ENCODE measurements around the gene MTHFSD. TPM values are rescaled to one million over a fixed set of nuclear protein-coding genes. Genes with fewer than 3 reads are reported as not detected.

The MTHFSD gene
- total RNA-seq, 1 donor from 2014 or later: 14.1 TPM

- H3K4me1 Mint-ChIP-seq (ENCODE audit: unreplicated experiment): peaks cover 2% of the 10 kb centered on the region
- TF ChIP-seq CTCF (IDR thresholded peaks at IDR 0.05): no peak
- H3K27me3 Mint-ChIP-seq (ENCODE audit: unreplicated experiment): peaks cover 66% of the 10 kb centered on the region
- no peak for DNase-seq (ENCODE audit: extremely low spot score, unreplicated experiment)
- H3K36me3 Mint-ChIP-seq (ENCODE audit: unreplicated experiment): peaks cover 2% of the 10 kb centered on the region
- H3K9me3 Mint-ChIP-seq (ENCODE audit: unreplicated experiment): no peaks in the 10 kb centered on the region
- no peak overlapping the region for H3K27ac Mint-ChIP-seq (ENCODE audit: unreplicated experiment)
- H3K4me3 Mint-ChIP-seq (ENCODE audit: unreplicated experiment): no peak overlapping the region
These were observed 31.8 kb downstream of the MTHFSD start for GRCh38 chr16:86523166-86523740.

GRCh38 chr16:86522634-86523033, 32.4 kb downstream of the MTHFSD start:
- H3K9me3 Mint-ChIP-seq (ENCODE audit: unreplicated experiment): no peaks in the 10 kb centered on the region
- H3K36me3 Mint-ChIP-seq (ENCODE audit: unreplicated experiment): peaks cover 1% of the 10 kb centered on the region
- H3K27me3 Mint-ChIP-seq (ENCODE audit: unreplicated experiment): peaks cover 68% of the 10 kb centered on the region
- DNase-seq (ENCODE audit: extremely low spot score, unreplicated experiment): no peak
- no peak for TF ChIP-seq CTCF (IDR thresholded peaks at IDR 0.05)
- H3K4me1 Mint-ChIP-seq (ENCODE audit: unreplicated experiment): peaks cover 2% of the 10 kb centered on the region
- H3K27ac Mint-ChIP-seq (ENCODE audit: unreplicated experiment): no peak overlapping the region
- no peak overlapping the region for H3K4me3 Mint-ChIP-seq (ENCODE audit: unreplicated experiment)

- Mint-ChIP-seq H3K4me1 (ENCODE audit: unreplicated experiment) (peaks cover 2% of the 10 kb centered on the region), H3K9me3 (ENCODE audit: unreplicated experiment) (no peaks in the 10 kb centered on the region), H3K27ac (ENCODE audit: unreplicated experiment) (no peak overlapping the region), H3K36me3 (ENCODE audit: unreplicated experiment) (no peaks in the 10 kb centered on the region), H3K27me3 (ENCODE audit: unreplicated experiment) (peaks cover 72% of the 10 kb centered on the region), H3K4me3 (ENCODE audit: unreplicated experiment) (no peak overlapping the region)
- no peak for TF ChIP-seq CTCF (IDR thresholded peaks at IDR 0.05)
- no peak for DNase-seq (ENCODE audit: extremely low spot score, unreplicated experiment)
These were observed 33.5 kb downstream of the MTHFSD start for GRCh38 chr16:86521236-86522197.

- H3K27me3 Mint-ChIP-seq (ENCODE audit: unreplicated experiment): peaks cover 75% of the 10 kb centered on the region
- peaks cover 4% of the 10 kb centered on the region for H3K4me1 Mint-ChIP-seq (ENCODE audit: unreplicated experiment)
- no peak overlapping the region for H3K27ac Mint-ChIP-seq (ENCODE audit: unreplicated experiment)
- no peaks in the 10 kb centered on the region for H3K9me3 Mint-ChIP-seq (ENCODE audit: unreplicated experiment)
- H3K4me3 Mint-ChIP-seq (ENCODE audit: unreplicated experiment): peak overlapping the region; percentile 48
- no peak for DNase-seq (ENCODE audit: extremely low spot score, unreplicated experiment)
- TF ChIP-seq CTCF (IDR thresholded peaks at IDR 0.05): no peak
- H3K36me3 Mint-ChIP-seq (ENCODE audit: unreplicated experiment): no peaks in the 10 kb centered on the region
These were observed 34.5 kb downstream of the MTHFSD start for GRCh38 chr16:86520317-86521210.
